Common myeloid progenitor, CD34-positive (primary cell): Measurements from ENCODE around the gene ADCYAP1.
A peak's percentile ranks its signal among the peaks of the same experiment; 100 is the strongest.

ENCODE experiments used
- CTCF ChIA-PET: fragments of 350-600 bp; sonication (Branson Sonifier 250); formaldehyde crosslinking; loops from one replicate; lab custom pipeline; 2021; ENCODE audit warnings: antibody characterized with exemption; lab: Charles Lee
- POLR2A ChIA-PET: fragments of 350-600 bp; sonication (Branson Sonifier 250); formaldehyde crosslinking; loops from one replicate; lab custom pipeline; 2021; ENCODE audit warnings: antibody characterized with exemption; lab: Charles Lee
- DNase-seq, 3 donors: peaks; one replicate each; pipeline versions ENCODE4 v3.0.0 to v3.0.0-alpha.2; 2013
- H3K27ac ChIP-seq, 2 experiments: 1 replicate in 1 of 2; 2 replicates in 1 of 2; pipeline ENCODE4 v1.7.0; 2013; ENCODE audit warnings: inconsistent platforms in 2 of 2, low read length in 2 of 2, mild to moderate bottlenecking in 2 of 2, low read depth in 1 of 2, moderate library complexity in 1 of 2; ENCODE audit not compliant: severe bottlenecking in 2 of 2, insufficient read depth in 1 of 2, poor library complexity in 1 of 2
- H3K27me3 ChIP-seq, 5 experiments: replicated peaks in 2 of 5; 1 replicate in 3 of 5; 2 replicates in 2 of 5; pipeline versions ENCODE4 v1.6.1 to v1.7.0; 2013; ENCODE audit warnings: low read length in 4 of 5, mild to moderate bottlenecking in 2 of 5, moderate library complexity in 2 of 5, inconsistent platforms in 1 of 5; ENCODE audit not compliant: insufficient read depth in 5 of 5, control insufficient read depth in 4 of 5
- H3K36me3 ChIP-seq, 4 experiments: 1 replicate in 2 of 4; 2 replicates in 2 of 4; pipeline versions ENCODE4 v1.6.1 to v1.7.0; 2013; ENCODE audit warnings: low read length in 3 of 4, control low read depth in 1 of 4, mild to moderate bottlenecking in 1 of 4; ENCODE audit not compliant: control insufficient read depth in 4 of 4, insufficient read depth in 4 of 4
- H3K4me1 ChIP-seq, 4 experiments: 1 replicate in 3 of 4; 2 replicates in 1 of 4; pipeline versions ENCODE4 v1.6.1 to v1.7.1; 2013; ENCODE audit warnings: low read length in 3 of 4, mild to moderate bottlenecking in 3 of 4, control low read depth in 1 of 4, inconsistent platforms in 1 of 4, moderate library complexity in 1 of 4; ENCODE audit not compliant: control insufficient read depth in 4 of 4, insufficient read depth in 4 of 4; ENCODE audit errors: control extremely low read depth in 1 of 4
- H3K4me3 ChIP-seq, 7 experiments: 1 replicate in 4 of 7; 2 replicates in 3 of 7; pipeline versions ENCODE4 v1.5.1 to v1.7.0; 2013; ENCODE audit warnings: mild to moderate bottlenecking in 7 of 7, low read length in 6 of 7, moderate library complexity in 6 of 7, inconsistent platforms in 2 of 7, low read depth in 2 of 7, control low read depth in 1 of 7; ENCODE audit not compliant: insufficient read depth in 4 of 7, control insufficient read depth in 1 of 7; ENCODE audit errors: extremely low read depth in 1 of 7
- H3K9me3 ChIP-seq, 5 experiments: 1 replicate in 4 of 5; 2 replicates in 1 of 5; pipeline versions ENCODE4 v1.6.1 to v1.7.1; 2013; ENCODE audit warnings: low read length in 4 of 5, mild to moderate bottlenecking in 2 of 5, inconsistent platforms in 1 of 5, low read depth in 1 of 5, moderate library complexity in 1 of 5; ENCODE audit not compliant: control insufficient read depth in 4 of 5, insufficient read depth in 2 of 5; ENCODE audit errors: control extremely low read depth in 1 of 5
- WGBS: methylation state at CpG from one replicate; pipeline ENCODE4 v1.1.5; 2013; ENCODE audit not compliant: insufficient coverage; 5-methylcytosine and 5-hydroxymethylcytosine counted together

The ADCYAP1 gene

GRCh38 chr18:957829-958228 lies 53.2 kb downstream of the ADCYAP1 start:
- no peak for DNase-seq
- Histone ChIP-seq H3K36me3 (no peaks in the 10 kb centered on the region), H3K4me3 (no peak overlapping the region), H3K27me3 (peaks cover 0 to 5% (median 0%) of the 10 kb centered on the region in 5 experiments), H3K9me3 (no peaks in the 10 kb centered on the region), H3K27ac (no peak overlapping the region), H3K4me1 (peaks cover 0 to 9% (median 1%) of the 10 kb centered on the region in 4 experiments)
- POLR2A ChIA-PET = no interaction called here
- WGBS = 94% methylated on average over 5 of the region's 5 CpGs
- CTCF ChIA-PET = no interaction called here

GRCh38 chr18:959854-960253 lies 55.2 kb downstream of the ADCYAP1 start:
- H3K9me3 ChIP-seq = no peaks in the 10 kb centered on the region
- H3K4me1 ChIP-seq = peaks cover 0 to 9% (median 1%) of the 10 kb centered on the region in 4 experiments
- no peak overlapping the region for H3K27ac ChIP-seq
- H3K27me3 ChIP-seq = peaks cover 0 to 5% (median 3%) of the 10 kb centered on the region in 5 experiments
- no CpG with 5 or more reads among the region's 5 CpGs for WGBS
- ChIA-PET CTCF (interaction anchor here (1.7 kb wide), 1 partner anchor 17 kb away, joined by 4 read pairs; no protein-coding TSS in a partner anchor), POLR2A (no interaction called here)
- H3K36me3 ChIP-seq = no peaks in the 10 kb centered on the region
- peak in 1 of 3 donors; percentile 12 for DNase-seq
- H3K4me3 ChIP-seq = no peak overlapping the region
